ENCODE results near the gene IGFL4. TPM values are rescaled to one million over a fixed set of nuclear protein-coding genes. Genes with fewer than 3 reads are reported as not detected.

Gene IGFL4
- total and polyA plus RNA-seq, 9 of the 15 experiments (the other 6 are each of a cell fraction or from before 2014, with no cell fraction given): not detected

DNA sequence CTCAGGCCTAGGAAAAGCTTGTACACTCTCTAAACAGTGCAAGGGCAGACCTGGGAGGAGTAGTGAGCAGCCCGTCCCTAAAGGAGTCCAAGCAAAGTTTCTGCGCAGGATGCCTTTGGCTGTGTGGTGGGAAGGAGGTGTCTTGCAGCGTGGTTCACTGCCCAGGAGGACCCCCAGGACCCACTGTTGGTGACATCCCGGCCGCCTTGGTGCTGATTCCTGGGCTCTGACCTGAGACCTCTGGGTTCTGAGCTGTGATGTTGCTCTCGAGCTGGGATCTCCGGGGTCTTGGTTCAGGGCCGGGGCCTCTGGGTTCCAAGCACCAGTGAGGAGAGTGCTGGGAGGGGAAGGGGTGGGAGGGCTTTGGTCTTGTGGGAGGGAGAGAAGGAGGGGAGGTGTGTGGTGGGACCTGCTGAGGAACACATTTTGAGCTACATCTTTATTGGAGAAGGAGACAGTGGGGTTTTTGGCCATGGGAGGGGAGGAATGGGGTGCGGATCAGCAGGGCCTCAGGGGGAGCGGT lies 22.0 kb downstream of the IGFL4 start:
- DNase-seq (ENCODE audit: extremely low read depth in 1 of 4, low spot score in 3 of 4) (no peak), ATAC-seq (no peak), FAIRE-seq (no peak)
- POLR2A ChIA-PET: no interaction called here
- H2AFZ ChIP-seq (ENCODE audit: low read depth, low read length): no peak overlapping the region
- no TSS peak for BruUV-seq (replicated peaks)
- H3K79me2 ChIP-seq (ENCODE audit: control insufficient read depth, insufficient read depth, low read length): no peaks in the 10 kb centered on the region
- 84% methylated on average over 7 of the region's 10 CpGs for WGBS (ENCODE audit: insufficient coverage, low coverage, missing lambda C conversion rate)
- no peak overlapping the region for H3K4me3 ChIP-seq
- no peak overlapping the region for H3K27ac ChIP-seq (ENCODE audit: extremely low read depth, low read depth, low read length)
- CTCF ChIA-PET (ENCODE audit: low intra/inter-chr PET ratio): no interaction called here
- in situ Hi-C loops (cut with MboI) (no loop called here), intact Hi-C loops (cut with micrococcal nuclease) (no loop called here)
- H3K9ac ChIP-seq (ENCODE audit: insufficient read depth in 1 of 2, low read depth in 2 of 2, low read length in 2 of 2): no peak overlapping the region
- no peaks in the 10 kb centered on the region for H3K27me3 ChIP-seq (ENCODE audit: control insufficient read depth in 2 of 2, insufficient read depth in 2 of 2, low read length in 2 of 2)
- peaks cover 2% of the 10 kb centered on the region; the same call in 1 of the 2 replicates for H4K20me1 ChIP-seq (replicated peaks; ENCODE audit: control insufficient read depth, insufficient read depth, low read length)
- no peak for TF ChIP-seq ZNF668 (CRISPR knock-in tag; IDR thresholded peaks at IDR 0.05)
- TF ChIP-seq, protein P1, sequence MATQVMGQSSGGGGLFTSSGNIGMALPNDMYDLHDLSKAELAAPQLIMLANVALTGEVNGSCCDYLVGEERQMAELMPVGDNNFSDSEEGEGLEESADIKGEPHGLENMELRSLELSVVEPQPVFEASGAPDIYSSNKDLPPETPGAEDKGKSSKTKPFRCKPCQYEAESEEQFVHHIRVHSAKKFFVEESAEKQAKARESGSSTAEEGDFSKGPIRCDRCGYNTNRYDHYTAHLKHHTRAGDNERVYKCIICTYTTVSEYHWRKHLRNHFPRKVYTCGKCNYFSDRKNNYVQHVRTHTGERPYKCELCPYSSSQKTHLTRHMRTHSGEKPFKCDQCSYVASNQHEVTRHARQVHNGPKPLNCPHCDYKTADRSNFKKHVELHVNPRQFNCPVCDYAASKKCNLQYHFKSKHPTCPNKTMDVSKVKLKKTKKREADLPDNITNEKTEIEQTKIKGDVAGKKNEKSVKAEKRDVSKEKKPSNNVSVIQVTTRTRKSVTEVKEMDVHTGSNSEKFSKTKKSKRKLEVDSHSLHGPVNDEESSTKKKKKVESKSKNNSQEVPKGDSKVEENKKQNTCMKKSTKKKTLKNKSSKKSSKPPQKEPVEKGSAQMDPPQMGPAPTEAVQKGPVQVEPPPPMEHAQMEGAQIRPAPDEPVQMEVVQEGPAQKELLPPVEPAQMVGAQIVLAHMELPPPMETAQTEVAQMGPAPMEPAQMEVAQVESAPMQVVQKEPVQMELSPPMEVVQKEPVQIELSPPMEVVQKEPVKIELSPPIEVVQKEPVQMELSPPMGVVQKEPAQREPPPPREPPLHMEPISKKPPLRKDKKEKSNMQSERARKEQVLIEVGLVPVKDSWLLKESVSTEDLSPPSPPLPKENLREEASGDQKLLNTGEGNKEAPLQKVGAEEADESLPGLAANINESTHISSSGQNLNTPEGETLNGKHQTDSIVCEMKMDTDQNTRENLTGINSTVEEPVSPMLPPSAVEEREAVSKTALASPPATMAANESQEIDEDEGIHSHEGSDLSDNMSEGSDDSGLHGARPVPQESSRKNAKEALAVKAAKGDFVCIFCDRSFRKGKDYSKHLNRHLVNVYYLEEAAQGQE (IDR thresholded peaks at IDR 0.05; ENCODE audit: borderline replicate concordance): no peak
- TF ChIP-seq, protein P1 (CRISPR knock-in tag; IDR thresholded peaks at IDR 0.05; ENCODE audit: low read depth): no peak
- no peak for TF ChIP-seq DIDO1 (tag; IDR thresholded peaks at IDR 0.05; ENCODE audit: low read depth)
- TF ChIP-seq SMAD2 (IDR thresholded peaks at IDR 0.05; ENCODE audit: low read depth, low read length): no peak
- TF ChIP-seq BRD4 (IDR thresholded peaks at IDR 0.05): no peak
- TF ChIP-seq, protein P2, sequence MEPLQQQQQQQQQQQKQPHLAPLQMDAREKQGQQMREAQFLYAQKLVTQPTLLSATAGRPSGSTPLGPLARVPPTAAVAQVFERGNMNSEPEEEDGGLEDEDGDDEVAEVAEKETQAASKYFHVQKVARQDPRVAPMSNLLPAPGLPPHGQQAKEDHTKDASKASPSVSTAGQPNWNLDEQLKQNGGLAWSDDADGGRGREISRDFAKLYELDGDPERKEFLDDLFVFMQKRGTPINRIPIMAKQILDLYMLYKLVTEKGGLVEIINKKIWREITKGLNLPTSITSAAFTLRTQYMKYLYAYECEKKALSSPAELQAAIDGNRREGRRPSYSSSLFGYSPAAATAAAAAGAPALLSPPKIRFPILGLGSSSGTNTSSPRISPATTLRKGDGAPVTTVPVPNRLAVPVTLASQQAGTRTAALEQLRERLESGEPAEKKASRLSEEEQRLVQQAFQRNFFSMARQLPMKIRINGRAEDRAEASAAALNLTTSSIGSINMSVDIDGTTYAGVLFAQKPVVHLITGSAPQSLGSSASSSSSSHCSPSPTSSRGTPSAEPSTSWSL (CRISPR knock-in tag; IDR thresholded peaks at IDR 0.05; ENCODE audit: borderline replicate concordance): no peak
- no peaks in the 10 kb centered on the region for H3K9me3 ChIP-seq (replicated peaks; ENCODE audit: control insufficient read depth, insufficient read depth, low read depth, low read length)
- peaks cover 14% of the 10 kb centered on the region; the same call in 1 of the 3 replicates for H3K36me3 ChIP-seq (ENCODE audit: control insufficient read depth, insufficient read depth, low read length)
- H3K4me2 ChIP-seq (ENCODE audit: insufficient read depth, low read length): no peak overlapping the region
- no peaks in the 10 kb centered on the region for H3K9me1 ChIP-seq (ENCODE audit: control insufficient read depth, insufficient read depth, low read length)
- H3K4me1 ChIP-seq (replicated peaks in 1 of 2; ENCODE audit: control insufficient read depth in 2 of 2, insufficient read depth in 2 of 2, low read length in 2 of 2): peaks cover 8 to 47% of the 10 kb centered on the region in 2 experiments; a peak in 4 of 5 replicates
